ENCODE results near the gene CENPP. TPM values are rescaled to one million over a fixed set of nuclear protein-coding genes. Genes with fewer than 3 reads are reported as not detected.

CENPP gene
- total RNA-seq, 1 donor from 2014 or later = 1.6 TPM

DNA sequence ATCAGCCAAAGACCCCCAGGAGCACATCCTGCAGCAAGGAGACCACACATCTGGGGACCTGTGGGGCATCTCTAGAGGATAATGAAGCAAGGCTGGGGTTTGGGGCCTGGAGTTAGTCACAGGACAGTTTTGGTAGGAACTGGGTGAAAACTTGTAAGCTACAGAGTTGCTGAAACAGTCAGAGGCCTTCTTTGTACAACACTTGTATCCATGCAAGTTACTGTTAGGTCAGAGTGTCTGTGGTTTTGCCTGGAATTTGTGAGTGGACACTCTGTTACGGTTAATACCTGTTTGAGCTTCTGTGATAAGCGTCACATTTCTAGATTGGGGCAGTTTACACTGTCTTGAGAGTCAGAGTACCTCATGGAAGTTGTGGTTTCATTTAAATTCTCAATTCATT lies 179.1 kb downstream of the CENPP start:
- no peak for DNase-seq (ENCODE audit: low read depth in 2 of 2)

- peak in 1 of 2 donors; percentile 14 for DNase-seq (ENCODE audit: low read depth in 2 of 2)
Observed at GRCh38 chr9:92506184-92506857, 180.6 kb downstream of the CENPP start.

- peak in 1 of 2 donors; percentile 17 for DNase-seq (ENCODE audit: low read depth in 2 of 2)
Observed at GRCh38 chr9:92507005-92507404, 181.3 kb downstream of the CENPP start.

- no peak for DNase-seq (ENCODE audit: low read depth in 2 of 2)
Observed at GRCh38 chr9:92507496-92507895, 181.7 kb downstream of the CENPP start.

DNA sequence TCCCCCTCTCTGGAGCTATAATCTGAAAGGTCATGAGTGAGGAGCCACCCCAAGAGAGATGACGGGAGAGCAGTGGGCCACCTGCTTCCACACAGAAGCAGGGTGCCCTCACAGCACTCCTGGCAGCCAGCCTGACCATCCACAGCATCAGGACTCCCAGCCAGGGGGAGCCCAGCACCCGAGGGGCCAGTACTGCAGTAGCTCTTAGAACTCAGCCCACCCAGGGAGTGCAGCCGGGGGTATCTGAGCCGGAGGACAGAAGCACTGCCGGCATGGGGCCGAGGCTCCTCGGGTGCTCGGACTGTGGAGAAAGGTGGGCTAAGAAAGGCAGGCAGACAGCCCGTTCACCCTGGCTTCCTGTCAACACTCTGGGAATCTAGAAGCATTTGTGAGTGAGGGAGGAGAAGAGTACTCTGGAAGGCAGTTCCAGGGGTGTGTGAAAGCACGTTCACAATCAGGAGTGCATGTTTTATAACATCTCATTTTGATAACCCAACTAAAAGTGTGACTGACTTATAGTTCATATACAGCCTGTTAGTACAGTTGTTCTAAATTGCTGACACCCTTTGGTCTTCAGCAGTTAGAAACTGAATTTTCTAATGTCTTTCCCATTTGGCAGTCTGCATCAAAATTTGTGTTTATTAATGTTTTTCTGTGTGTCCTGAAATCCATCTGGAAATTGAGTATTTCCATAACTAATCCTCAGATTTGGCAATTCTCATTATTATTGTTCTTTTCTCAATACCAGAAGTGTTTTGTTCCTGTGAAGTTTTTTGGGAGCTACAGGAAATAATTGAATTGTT lies 182.5 kb downstream of the CENPP start:
- no peak for DNase-seq (ENCODE audit: low read depth in 2 of 2)

- DNase-seq (ENCODE audit: low read depth in 2 of 2) = no peak
Observed at GRCh38 chr9:92509050-92509449, 183.3 kb downstream of the CENPP start.

DNA sequence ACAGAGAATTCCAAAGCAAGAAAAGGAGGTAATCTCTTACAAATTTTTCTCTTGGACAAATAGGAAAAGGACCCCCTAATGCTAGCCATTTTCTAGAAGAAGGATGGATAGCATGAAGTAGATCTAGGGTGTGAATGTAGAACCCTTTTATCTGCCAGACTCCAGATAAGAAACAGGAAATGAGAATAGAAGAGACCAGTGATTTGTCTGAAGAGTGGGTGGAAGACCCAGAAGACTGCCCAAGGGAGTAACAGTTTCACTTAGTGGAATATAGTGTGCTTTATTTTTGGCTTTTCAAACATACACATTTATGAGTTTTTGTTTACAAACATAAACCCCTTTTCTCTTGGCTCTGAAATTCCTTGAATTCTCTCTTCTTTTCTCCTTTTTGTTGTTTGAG lies 185.0 kb downstream of the CENPP start:
- DNase-seq (ENCODE audit: low read depth in 2 of 2) = no peak

- DNase-seq (ENCODE audit: low read depth in 2 of 2) = no peak
Observed at GRCh38 chr9:92512622-92513021, 186.9 kb downstream of the CENPP start.

- peak in 1 of 2 donors; percentile 62 for DNase-seq (ENCODE audit: low read depth in 2 of 2)
Observed at GRCh38 chr9:92513349-92513748, 187.6 kb downstream of the CENPP start.

DNA sequence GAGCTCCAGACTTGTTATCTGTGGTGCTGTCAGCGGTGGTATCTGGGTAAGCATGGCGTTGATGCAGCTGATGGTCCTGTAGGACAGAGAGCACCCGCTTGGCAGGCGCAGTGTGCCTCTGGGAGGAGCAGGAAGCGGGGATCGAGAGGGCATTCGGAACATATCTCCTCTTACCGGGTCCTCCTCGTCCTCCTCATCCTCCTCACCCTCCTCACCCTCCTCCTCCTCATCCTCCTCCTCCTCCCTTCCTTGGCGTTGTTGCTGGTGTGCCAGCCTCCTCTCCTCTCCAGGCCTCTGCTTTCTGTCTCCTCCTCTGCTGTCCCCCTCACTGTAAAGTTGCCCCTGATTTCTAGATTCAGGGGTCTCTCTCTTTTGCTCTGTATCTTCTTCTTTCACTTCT lies 188.9 kb downstream of the CENPP start:
- no peak for DNase-seq (ENCODE audit: low read depth in 2 of 2)

DNA sequence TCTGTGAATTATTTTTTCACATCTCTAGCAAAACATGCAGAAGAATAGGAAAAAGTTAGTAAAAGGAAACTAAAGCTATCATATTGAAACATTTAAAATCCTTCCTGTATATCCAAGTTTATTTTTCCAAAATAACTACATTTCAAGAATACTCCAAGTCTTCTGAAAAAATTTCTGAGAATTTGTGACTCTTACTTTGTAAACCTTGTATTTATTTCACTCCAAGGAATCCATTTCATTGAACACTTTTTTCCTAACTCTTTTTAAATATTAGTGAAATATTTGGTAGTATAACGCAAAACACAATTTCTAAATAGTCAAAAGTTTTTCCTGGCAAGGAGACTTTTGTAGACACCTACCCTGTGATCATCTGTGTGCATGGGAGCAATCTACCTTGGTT lies 190.8 kb downstream of the CENPP start:
- no peak for DNase-seq (ENCODE audit: low read depth in 2 of 2)

DNA sequence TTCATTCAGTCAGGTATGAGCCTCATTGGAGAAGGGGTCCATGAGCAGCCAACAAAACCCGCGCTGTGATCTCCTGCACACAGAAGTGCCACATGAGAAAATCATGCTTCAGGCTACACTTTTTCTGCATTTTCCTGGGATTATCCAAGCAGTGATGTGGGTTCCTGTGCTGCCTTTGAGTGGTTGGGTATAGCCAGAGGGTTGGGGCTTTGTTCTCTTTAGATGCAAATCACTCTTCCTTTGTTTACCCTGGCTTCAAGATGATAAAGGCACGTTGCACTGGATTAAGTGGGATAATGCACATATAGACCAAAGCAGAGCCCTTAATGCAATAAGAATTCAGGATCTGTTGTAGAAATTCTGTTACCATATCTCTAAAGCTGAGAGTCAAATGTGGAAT lies 191.3 kb downstream of the CENPP start:
- DNase-seq (ENCODE audit: low read depth in 2 of 2) = no peak

GRCh38 chr9:92518199-92518598 lies 192.4 kb downstream of the CENPP start:
- DNase-seq (ENCODE audit: low read depth in 2 of 2) = no peak

GRCh38 chr9:92520837-92521236 lies 195.1 kb downstream of the CENPP start:
- no peak for DNase-seq (ENCODE audit: low read depth in 2 of 2)

DNA sequence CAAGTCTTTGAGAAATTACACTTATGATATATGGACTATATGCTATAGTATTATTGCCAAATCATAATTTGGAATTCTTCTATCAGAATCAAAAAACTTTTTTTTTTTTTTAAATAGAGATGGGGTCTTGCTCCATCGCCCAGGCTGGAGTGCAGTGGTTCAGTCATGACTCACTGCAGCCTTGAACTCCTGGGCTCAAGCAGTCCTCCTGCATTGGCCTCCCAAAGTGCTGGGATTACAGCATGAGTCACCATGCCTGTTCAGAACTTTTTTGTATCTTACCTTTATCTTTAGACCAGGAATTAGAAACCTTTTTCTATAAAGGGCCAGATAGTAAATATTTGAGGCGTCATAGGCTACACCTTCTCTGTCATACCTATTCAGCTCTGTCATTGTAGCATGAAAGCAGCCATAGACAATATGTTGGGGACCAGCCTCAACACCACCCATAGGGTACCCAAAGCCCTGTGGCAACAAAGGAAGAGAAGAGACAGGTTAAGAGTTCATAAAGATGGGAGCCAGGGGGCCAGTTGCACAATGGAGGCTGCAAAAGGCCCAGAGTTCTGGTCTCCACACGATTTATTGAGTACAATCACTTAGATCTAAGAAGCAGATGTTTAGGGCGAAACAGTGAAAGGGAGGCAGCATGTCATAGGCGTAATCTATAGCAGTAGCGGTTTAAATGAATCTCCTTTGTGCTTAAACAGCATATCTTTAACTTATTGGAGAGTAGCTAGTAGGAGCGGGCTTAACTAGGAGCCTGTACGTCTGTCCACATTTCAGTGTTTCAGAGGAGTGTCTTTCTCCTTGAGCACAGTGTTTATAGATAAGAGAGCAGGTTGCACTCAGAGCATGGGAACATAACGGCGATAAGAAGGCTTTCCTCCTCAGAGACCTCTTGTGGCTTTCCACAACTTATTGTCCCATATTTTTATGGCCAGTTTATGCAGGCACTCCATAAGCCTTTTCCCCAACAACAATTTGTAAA lies 197.5 kb downstream of the CENPP start:
- no peak for DNase-seq (ENCODE audit: low read depth in 2 of 2)

DNA sequence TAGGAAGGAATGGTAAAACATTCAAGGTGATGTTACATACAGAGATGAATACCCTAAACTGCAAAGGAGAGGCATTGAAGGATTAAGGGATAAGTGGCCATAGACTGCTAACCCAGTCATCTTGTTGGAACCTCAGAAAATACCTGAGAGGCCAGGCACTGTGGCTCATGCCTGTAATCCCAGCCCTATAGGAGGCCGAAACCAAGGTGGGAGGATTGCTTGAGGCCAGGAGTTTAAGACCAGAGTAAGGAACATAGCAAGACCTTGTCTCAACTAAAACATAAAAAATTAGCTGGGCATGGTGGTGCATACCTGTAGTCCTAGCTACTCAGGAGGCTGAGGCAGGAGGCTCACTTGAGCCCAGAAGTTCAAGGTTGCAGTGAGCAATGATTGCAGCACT lies 199.1 kb downstream of the CENPP start:
- no peak for DNase-seq (ENCODE audit: low read depth in 2 of 2)

- DNase-seq (ENCODE audit: low read depth in 2 of 2) = no peak
Observed at GRCh38 chr9:92525306-92525705, 199.6 kb downstream of the CENPP start.

DNA sequence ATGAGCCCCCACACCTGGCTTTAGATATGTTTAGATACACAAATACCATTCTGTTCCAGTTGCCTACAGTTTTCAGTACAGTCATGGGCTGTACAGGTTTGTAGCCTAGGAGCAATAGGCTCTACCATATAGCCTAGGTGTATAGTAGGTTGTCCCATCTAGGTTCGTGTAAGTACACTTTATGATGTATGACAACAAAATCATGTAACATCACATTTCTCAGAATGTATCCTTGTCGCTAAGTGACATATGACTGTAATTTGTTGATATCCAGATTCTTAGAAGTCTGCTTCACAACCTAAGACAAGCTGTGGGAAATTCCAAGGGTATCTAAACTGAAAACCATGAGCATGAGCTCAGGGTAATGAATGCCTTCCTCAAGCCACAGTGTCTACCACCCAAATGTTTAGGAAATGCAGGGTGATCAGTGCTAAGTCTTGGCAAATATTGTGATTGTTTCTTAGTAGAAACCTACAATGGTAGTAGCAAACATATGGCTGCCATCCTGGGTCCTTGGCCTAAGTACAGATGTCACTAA lies 201.6 kb downstream of the CENPP start:
- DNase-seq (ENCODE audit: low read depth in 2 of 2) = no peak

GRCh38 chr9:92527832-92528521 lies 202.2 kb downstream of the CENPP start:
- no peak for DNase-seq (ENCODE audit: low read depth in 2 of 2)

GRCh38 chr9:92528522-92528849 lies 202.7 kb downstream of the CENPP start:
- no peak for DNase-seq (ENCODE audit: low read depth in 2 of 2)

GRCh38 chr9:92529124-92529523 lies 203.4 kb downstream of the CENPP start:
- DNase-seq (ENCODE audit: low read depth in 2 of 2) = no peak

Data from lung microvascular endothelial cell (primary cell).